GM10266 (cell line): ENCODE measurements around the gene NTSR1.

Experiments used
- DNase-seq: peaks from one replicate; pipeline ENCODE4 v3.0.0; 2012; ENCODE audit errors: extremely low spot score
- TF ChIP-seq, protein P1 (sequence below): IDR thresholded peaks from 2 replicates; pipeline ENCODE4 v1.5.1; 2012; ENCODE audit warnings: mild to moderate bottlenecking, low read depth; ENCODE audit not compliant: control insufficient read depth, insufficient read depth; ENCODE audit errors: missing control alignments

The NTSR1 gene

GRCh38 chr20:62738025-62738881 lies 29.6 kb downstream of the NTSR1 start:
- TF ChIP-seq, protein P1, sequence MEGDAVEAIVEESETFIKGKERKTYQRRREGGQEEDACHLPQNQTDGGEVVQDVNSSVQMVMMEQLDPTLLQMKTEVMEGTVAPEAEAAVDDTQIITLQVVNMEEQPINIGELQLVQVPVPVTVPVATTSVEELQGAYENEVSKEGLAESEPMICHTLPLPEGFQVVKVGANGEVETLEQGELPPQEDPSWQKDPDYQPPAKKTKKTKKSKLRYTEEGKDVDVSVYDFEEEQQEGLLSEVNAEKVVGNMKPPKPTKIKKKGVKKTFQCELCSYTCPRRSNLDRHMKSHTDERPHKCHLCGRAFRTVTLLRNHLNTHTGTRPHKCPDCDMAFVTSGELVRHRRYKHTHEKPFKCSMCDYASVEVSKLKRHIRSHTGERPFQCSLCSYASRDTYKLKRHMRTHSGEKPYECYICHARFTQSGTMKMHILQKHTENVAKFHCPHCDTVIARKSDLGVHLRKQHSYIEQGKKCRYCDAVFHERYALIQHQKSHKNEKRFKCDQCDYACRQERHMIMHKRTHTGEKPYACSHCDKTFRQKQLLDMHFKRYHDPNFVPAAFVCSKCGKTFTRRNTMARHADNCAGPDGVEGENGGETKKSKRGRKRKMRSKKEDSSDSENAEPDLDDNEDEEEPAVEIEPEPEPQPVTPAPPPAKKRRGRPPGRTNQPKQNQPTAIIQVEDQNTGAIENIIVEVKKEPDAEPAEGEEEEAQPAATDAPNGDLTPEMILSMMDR = no peak
- DNase-seq = no peak

DNA sequence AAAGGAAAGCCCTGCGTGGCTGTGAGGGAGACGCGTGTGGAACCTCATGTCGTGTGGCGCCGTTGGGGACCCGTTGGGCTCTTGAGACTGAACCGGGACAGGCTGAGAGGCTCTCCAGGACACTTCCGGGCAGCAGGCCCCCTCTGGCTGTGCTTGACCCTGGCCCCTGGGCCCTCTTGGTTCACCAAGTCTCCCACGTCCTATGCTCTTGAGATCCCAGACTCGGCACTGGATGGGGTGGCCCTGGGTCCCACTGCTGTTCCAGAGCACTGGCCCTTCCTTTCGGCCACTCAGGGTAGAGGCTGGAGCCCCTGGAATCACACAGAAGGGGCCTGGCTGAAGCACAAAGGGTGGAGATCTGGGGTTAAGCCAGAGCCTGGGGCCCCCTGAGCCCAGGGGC lies 30.4 kb downstream of the NTSR1 start:
- DNase-seq = no peak
- TF ChIP-seq, protein P1 = no peak

GRCh38 chr20:62739581-62740285 lies 31.1 kb downstream of the NTSR1 start:
- TF ChIP-seq, protein P1 = no peak
- DNase-seq = no peak

DNA sequence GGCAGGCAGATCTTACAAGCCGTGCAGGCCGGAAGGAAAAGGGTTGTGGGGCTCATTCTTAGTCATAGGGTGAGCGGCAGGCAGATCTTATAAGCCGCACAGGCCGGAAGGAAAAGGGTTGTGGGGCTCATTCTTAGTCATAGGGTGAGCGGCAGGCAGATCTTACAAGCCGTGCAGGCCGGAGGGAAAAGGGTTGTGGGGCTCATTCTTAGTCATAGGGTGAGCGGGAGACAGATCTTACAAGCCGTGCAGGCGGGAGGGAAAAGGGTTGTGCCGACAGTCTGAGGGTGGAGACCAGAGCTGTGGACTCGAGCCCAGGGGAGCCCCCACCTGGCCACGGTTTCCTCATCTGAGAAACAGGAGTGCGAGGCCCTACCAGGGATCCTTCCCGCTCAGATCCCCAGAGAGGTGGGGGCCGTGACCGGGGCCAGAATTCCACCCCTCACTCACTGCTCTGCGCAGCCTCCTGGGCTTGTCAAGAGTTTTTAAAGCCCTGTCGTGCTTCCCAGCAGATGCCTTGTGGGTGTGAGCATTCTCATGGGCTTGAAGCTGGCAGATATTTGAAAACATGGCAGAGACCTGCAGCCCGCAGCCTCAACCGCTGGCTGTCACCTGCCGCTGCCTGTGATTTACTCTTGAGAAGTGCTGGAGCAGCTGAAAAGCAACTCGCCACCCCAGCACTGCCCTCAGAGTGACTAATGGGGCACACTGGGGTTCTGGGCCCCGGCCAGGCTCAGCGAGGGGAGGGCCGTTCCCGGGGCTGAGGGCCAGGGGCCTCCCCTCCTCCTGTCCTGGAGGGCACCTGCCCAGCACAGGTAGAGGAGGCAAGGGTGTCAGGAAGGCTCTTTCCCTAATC lies 31.9 kb downstream of the NTSR1 start:
- peak; percentile 85 for DNase-seq
- TF ChIP-seq, protein P1 = no peak

DNA sequence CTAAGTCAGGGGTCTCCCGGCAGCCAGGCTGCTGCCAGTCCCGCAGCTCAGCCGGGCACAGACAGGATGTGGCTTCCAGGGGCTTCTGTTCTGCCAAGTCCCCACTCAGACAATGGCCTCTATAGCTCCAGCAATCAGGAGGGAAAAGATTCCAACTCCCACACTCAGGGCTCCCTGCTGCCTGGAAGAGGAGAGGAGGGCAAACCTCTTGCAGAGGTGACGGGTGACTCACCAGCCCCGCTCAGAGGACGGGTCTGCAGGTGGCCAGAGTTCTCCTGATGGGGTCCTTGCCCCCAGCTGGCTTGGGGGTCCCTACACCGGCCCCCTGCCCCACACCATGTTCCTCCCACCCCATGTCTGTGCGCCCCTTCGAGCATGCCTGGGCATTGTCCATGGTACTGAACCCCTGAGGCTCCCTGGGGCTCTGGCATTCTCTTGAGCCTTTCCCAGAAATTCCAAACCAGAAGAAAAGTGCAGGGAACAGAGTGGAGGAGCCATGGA lies 32.6 kb downstream of the NTSR1 start:
- no peak for DNase-seq

DNA sequence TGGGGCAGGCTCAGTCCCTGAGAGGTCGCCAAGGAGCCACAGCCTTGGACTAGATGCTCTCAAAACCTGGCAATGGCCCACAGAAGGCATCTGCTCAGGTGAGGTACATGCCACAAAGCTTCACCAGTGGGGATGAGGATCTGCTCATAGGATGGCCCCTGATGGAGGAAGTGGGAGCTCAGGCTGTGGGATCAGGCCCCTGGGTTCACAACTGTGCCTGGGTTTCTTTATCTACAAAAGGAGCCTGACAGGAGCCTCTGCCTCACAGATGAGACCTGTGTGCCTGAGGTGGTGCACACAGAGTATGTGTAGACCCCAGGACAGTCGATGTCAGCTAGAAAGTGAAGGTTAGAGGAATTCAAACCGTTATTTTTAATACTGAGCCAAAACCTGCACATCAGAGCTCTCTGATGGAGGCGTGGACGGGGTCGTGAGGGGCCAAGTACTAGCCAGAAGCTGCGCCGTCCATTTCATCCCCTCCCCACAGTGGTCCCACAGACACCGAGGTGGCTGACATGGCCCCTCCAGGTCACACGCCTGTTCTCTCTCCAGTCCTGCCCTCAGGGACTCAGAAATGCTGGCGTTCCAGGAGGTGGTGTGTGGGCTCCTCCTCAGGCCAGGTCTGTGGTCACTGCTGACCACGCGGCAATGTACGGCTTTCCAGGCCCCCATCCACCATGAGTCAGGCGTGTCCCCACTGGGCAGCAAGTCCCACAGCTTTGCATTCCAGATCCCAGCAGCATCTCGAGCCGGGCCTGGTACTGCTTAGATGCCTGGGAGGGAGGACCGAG lies 33.3 kb downstream of the NTSR1 start:
- TF ChIP-seq, protein P1 = no peak
- DNase-seq = no peak

More for the DNA sequence above, 32.6 kb downstream of the NTSR1 start:
- TF ChIP-seq, protein P1 = no peak
